Measurements from ENCODE around the gene CMC2. TPM values are rescaled to one million over a fixed set of nuclear protein-coding genes. Genes with fewer than 3 reads are reported as not detected.

CMC2 gene
- total RNA-seq, 1 experiment from 2014 or later = 64.2 TPM

- H2BK12ac ChIP-seq (ENCODE audit: insufficient read length, low read depth, low read length) = no peak overlapping the region
- no peak overlapping the region for H3K18ac ChIP-seq (ENCODE audit: insufficient read length, low read depth, low read length)
- no peak overlapping the region for H3K56ac ChIP-seq (ENCODE audit: insufficient read length, low read depth, low read length)
- H3K4me1 ChIP-seq (ENCODE audit: insufficient read depth, low read length) = no peaks in the 10 kb centered on the region
- H3K27me3 Mint-ChIP-seq (ENCODE audit: low read depth) = peaks cover 20% of the 10 kb centered on the region; the same call in 1 of the 2 replicates
- H3K23me2 ChIP-seq (ENCODE audit: insufficient read length, low read depth, low read length, poor library complexity, severe bottlenecking) = no peaks in the 10 kb centered on the region
- H3K4ac ChIP-seq (ENCODE audit: low read depth, low read length) = no peak overlapping the region
- H4K20me1 ChIP-seq (ENCODE audit: control insufficient read depth, insufficient read depth, insufficient read length) = no peaks in the 10 kb centered on the region
- no peaks in the 10 kb centered on the region for H3K9me3 ChIP-seq (ENCODE audit: control insufficient read depth, low read depth, low read length)
- H3K79me1 ChIP-seq (ENCODE audit: insufficient read depth, low read depth, low read length, poor library complexity, severe bottlenecking) = no peaks in the 10 kb centered on the region
- no peaks in the 10 kb centered on the region for H3K79me2 ChIP-seq (ENCODE audit: insufficient read depth, low read length)
- H3K4me1 Mint-ChIP-seq = peaks cover 10 to 11% of the 10 kb centered on the region in 2 experiments
- no peak overlapping the region for H4K8ac ChIP-seq (replicated peaks; ENCODE audit: insufficient read length, low read depth, low read length)
- H3K14ac ChIP-seq (ENCODE audit: insufficient read depth, low read length) = no peak overlapping the region
- WGBS (ENCODE audit: extremely low coverage, insufficient read length, low lambda C conversion rate) = no CpG with 5 or more reads among the region's 9 CpGs
- no peak for DNase-seq
- TF ChIP-seq CTCF (conservative IDR thresholded peaks at IDR 0.05) = no peak
- H3K27ac ChIP-seq (ENCODE audit: insufficient read length, low read depth, low read length) = no peak overlapping the region
- H3K9ac ChIP-seq (ENCODE audit: extremely low read depth, insufficient read length, low read length) = no peak overlapping the region
- H3K27me3 ChIP-seq (ENCODE audit: insufficient read depth, low read length) = no peaks in the 10 kb centered on the region
- no peak overlapping the region for H4K91ac ChIP-seq (ENCODE audit: insufficient read length, low read depth, low read length)
- no peaks in the 10 kb centered on the region for H3K36me3 Mint-ChIP-seq (ENCODE audit: insufficient read depth in 1 of 3, low read depth in 3 of 3)
- no peak overlapping the region for H2BK120ac ChIP-seq (ENCODE audit: low read depth, low read length, poor library complexity, severe bottlenecking)
- no peak overlapping the region for H3K23ac ChIP-seq (ENCODE audit: insufficient read length, low read depth, low read length)
- no peak overlapping the region for H2BK20ac ChIP-seq (ENCODE audit: low read depth, low read length, poor library complexity, severe bottlenecking)
- no peak overlapping the region for H3K4me2 ChIP-seq (ENCODE audit: insufficient read depth, insufficient read length, low read length)
- H3K9me3 Mint-ChIP-seq = no peaks in the 10 kb centered on the region; a peak in 1 of 5 replicates
- H3T11ph ChIP-seq (ENCODE audit: low read length) = no peak overlapping the region
- no peak overlapping the region for H2BK15ac ChIP-seq (ENCODE audit: low read depth, low read length)
- no peak overlapping the region for H2AFZ ChIP-seq (ENCODE audit: low read length)
- H2AK5ac ChIP-seq (ENCODE audit: insufficient read length, low read length) = no peak overlapping the region
- no peak overlapping the region for H3K4me3 Mint-ChIP-seq
- no peak overlapping the region for H4K5ac ChIP-seq (ENCODE audit: insufficient read length, low read depth, low read length)
- H3K27ac Mint-ChIP-seq = no peak overlapping the region
- H2BK5ac ChIP-seq (ENCODE audit: insufficient read length, low read length) = no peak overlapping the region
These were observed 58.7 kb downstream of the CMC2 start for GRCh38 chr16:80947708-80948625.
